Hematopoietic multipotent progenitor cell (in vitro differentiated cells): ENCODE results near the gene RPS21. TPM values are rescaled to one million over a fixed set of nuclear protein-coding genes. Genes with fewer than 3 reads are reported as not detected.
"Not testable (repeated sequence)": the region's sequence is repeated elsewhere in the genome, so short reads cannot be mapped to it uniquely, and the experiment has no call there.

Experiments
- DNase-seq, 3 donors: peaks; one replicate each; pipeline ENCODE4 v3.0.0-alpha.2; 2011 to 2015; ENCODE audit warnings: low read depth in 2 of 3, low spot score in 2 of 3
- total RNA-seq: library from RNA; depleted of rRNA; stranded (reverse); fragments of >200 nt; gene quantifications from one replicate; pipeline ENCODE4 v1.2.3, GENCODE V29; 2012

RPS21 gene
- total RNA-seq, 1 donor: 5,188 TPM

DNA sequence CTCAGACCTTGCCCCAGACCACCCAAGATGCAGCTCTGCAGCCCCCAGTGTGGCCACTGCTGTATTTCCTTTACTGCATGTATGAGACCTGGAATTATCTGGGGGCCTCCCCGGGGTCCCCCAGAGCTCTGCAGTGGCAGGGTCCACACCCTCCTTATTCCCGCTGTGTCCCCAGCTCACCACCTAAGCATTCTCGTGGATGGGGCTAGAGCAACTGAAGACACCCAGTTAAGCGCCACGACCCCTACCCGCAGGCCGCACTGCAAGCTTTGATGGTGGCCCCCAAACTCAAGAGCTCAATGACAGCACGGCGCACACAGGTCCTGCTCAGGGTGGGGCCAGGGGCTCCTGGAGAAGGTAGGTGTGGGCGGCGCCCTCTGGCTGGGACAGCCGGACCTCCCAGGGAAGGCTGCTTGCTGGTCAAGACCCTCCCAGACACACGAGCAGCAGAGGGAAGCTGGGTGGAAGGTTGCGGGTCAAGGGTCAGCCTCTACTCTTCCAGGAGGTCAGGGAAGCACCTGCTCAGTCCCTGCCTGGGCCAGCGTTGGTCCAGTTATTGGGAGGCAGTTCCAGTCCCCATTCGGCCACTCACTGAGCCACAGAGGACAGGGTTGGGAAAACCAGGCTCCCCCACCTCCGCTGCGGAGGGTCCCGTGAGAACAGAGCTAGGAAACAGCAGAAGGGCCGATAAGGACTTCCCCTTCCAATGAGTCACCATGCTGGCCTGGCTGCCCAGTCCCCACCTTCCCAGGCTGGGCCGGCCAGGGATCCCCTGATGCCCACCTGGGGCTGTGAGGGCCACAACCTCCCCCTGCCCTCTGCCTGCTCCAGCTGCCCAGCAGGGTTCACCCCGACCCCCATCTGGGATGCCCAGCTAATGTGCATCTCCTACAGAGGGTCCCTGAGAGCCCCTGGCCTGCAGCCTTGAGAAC, 22.7 kb upstream of the RPS21 start:
- no peak for DNase-seq

- no peak for DNase-seq
These were observed 21.8 kb upstream of the RPS21 start for GRCh38 chr20:62364911-62365736.

- DNase-seq: no peak
These were observed 21.0 kb upstream of the RPS21 start for GRCh38 chr20:62365814-62366369.

DNA sequence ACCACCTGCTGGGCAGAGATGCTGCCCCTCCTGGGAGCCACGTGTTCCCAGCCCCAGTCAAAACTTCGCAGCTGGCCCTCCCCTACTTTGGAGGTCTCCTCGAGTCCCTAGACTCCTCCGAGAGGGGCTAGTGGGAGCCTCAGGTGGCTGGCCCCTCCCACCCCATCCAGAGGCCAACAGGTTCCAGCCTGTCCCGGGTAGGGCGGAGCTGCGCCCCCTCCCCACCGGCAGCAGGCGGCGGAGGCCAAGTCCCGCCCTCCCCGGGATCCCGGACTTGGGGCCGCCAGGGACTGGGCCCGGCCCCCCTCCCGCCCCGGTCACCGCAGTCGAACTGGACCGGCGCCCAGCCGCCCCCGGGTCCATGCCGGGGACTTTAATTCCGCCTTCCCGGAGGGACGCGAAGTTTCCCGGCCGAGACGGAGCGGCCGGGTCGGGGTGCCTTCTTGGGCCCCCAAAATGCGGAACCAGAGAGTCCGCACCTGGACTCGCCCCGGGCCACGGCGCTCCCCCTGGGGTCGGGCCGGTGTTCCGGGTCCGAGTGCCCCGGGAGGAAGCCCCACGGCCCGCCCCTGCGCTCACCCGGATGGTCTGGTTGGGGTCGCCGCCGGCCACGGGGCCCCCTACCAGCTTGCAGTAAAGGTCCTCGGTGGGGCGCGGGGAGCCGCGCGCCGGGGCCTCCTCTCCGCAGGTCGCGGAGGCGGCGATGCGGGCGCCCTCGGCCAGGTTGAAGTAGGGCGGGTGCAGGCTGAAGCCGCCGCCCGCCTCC, 20.4 kb upstream of the RPS21 start:
- no peak for DNase-seq

GRCh38 chr20:62367136-62367632, 19.7 kb upstream of the RPS21 start, which contains the start of gene LAMA5:
TSS of gene LAMA5 (minus strand) at chr20:62367312. CDS start at chr20:62367245, 67 bp downstream.
- DNase-seq: no peak

DNA sequence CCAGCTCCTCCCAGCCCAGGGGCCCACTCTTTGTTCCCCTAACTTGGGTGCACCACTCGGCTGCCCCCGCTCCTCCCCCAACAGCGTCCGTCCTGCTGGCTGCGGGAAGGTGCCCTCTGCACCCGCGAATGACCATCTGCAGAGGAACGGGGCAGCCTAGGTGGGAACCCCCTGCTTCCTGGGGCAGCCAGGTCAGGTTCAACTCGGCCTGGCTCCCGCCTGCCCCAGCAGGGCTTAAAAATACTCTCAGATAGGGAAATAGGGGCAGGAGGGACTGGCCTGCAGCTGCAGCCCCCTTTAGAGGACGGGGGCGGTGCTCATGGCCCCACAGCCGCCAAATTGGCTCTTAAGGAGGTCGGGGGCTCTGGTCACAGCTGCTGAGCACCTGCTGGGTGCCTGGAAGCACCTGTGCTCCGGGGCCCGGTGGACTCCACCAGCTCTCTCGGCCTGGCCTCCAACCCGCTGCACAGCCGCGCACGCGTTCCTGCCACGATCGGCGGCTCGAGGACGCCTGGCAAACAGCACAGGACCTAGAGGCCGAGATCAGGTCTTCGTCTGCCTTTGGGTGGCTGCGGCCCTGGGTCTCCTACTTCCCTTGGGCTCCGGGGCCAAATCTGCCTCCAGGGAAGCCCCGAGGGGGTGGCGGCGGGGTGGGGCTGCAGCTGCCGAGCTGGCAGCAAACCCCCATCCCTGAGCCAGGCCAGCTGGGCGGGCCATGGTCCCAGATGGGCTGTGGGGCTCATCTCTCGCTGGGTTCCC, 19.1 kb upstream of the RPS21 start:
- peak in 1 of 3 donors; percentile 35 for DNase-seq

DNA sequence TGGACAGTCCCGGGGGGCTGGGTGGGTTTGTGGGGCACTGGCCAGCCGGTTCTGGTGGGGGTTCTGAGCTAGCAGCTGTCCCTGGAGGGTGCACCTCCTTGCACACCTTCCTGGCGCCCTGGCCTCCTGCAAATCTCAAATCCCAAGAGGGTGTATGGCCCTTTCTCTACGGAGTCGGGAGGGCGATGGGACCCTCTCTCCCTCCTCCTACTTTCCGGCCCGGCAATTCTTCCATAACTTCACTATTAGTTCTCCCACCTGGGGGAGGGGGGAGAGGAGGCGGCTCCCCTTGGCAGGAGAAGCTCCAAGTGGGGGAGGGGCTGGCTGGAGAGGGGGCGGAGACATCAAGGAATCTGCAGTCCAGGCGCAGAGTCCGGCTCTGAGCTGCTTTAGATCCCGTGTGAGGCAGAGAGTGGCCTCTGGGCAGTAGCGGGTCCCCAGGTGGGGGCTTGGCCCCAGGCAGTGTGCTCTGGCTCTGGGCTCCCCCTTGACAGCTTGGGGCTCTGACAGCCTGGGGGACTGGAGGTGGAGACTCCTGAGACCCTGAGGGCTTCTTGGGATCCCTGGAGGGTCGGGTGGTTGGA, 18.4 kb upstream of the RPS21 start:
- DNase-seq: no peak

DNA sequence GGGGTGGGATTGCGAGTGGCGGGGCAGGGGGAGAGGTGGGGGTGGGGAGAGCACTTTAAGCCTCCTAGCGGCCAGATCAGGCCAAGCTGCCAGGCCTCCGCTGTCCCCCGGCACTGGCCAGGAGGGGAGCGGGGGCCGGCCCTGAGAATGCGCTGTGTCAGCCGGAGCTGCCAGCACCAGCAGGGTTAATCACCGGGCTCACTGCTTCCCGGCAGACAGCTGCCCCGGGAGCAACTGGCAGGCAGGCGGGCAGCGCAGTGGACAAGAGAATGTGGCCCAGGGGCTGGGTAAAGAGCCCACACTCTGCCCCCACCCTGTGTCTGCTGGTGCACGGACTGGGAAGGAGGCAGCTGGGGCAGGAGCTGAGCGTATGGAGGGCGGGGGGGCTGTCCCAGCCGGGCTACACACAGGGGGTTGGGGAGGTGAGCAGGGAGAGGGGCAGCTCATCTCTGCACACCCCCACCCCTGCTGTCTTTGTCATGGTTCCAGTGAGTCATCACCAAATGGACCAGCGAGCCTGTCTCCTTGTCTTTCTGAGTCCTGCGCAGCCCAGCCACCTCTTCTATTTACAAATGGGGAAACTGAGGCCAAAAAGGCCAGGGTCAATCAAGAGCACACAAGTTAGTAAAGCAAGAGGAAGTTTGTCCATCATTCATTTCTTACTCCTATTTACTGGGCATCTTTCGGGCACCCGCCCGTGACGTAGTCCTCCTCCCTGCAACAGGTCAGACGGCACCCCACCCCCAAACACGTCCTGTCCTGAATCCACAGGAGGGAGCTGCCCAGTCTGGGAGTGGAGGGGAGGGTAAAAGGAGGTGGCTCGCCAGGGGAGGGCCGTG, 17.7 kb upstream of the RPS21 start:
- no peak for DNase-seq

GRCh38 chr20:62369815-62370114, 17.1 kb upstream of the RPS21 start:
- no peak for DNase-seq

DNA sequence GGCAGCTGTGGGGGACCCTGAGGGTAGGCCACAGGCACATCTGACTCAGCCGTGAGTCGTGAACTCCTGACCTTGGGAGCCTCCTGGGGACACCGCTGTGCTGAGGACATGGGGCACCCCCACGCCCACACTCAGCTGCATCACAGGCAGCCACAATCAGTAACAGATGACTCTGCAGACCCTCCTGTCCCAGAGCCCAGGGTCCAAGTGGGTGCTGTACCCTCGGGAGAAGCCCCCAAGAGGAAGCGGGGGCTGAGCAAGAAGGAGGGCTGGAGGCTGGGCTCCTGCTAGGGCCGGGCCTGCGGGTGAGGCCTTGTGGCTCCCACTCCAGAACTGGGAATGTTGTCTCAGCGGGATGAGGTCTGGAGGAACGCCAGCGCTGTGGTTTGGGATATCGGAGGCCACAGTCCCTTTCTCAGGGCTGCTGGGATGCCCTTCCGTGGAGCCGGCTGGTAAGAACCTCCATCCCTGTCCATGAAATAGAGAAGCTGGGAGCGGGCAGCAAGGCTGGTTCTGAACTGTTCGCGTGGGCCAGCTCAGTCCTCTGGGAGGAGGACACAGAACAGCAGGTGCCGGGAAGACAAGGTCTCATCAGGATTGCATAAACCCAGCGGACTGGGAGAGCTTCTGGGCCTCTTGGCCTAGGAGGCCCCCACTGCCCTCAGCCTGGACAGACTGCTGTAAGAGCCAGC, 16.6 kb upstream of the RPS21 start:
- no peak for DNase-seq

- no peak for DNase-seq
These were observed 15.9 kb upstream of the RPS21 start for GRCh38 chr20:62370807-62371587.

DNA sequence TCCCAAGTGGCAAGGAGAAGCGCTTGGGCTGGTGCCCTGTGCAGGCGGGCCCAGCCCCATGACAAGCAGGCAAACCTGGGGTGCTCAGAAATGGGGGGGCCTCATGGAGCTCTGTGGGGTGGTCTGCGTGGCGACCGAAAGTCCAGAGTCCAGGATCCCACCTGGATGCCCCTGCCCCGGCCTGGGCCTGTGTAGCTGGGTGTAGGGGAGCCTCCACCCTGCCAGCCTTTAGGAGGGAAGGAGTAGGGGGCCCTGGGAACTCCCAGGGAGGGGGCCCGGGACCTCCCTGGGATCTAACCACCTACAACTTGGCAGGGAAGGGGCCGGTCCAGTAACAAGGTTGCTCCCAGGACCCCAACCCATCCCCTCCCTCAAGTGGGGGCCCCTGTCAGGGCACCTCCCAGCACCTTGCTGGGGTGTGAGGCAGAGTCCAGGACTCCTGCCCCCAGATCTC, 15.3 kb upstream of the RPS21 start:
- DNase-seq: no peak

GRCh38 chr20:62372042-62372993, 14.6 kb upstream of the RPS21 start:
- no peak for DNase-seq

DNA sequence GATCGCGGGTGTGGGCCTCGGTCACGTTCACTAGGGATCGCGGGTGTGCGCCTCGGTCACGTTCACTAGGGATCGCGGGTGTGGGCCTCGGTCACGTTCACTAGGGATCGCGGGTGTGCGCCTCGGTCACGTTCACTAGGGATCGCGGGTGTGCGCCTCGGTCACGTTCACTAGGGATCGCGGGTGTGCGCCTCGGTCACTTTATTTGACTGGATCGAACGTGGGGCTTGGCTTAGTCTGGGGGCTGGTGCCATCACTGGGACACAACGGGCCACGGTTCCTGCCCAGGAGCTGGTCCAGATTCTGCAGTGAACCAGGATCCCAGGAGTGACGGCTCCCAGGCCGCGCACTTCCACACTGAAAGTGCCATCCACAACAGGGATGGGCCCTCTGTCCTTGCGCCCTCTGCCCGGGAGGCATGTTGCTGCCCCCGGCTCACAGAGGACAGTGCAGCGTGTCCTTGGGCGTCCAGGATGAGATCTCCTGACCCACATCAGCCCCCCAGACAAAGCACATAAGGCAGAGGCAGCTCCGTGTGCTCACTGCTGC, 13.2 kb upstream of the RPS21 start:
- not testable (repeated sequence) for DNase-seq

GRCh38 chr20:62374331-62375152, 12.4 kb upstream of the RPS21 start:
- DNase-seq: no peak
